Astrocyte (in vitro differentiated cells and primary cell): ENCODE results near the gene SIN3B. TPM values are rescaled to one million over a fixed set of nuclear protein-coding genes. Genes with fewer than 3 reads are reported as not detected.

Experiments used
- DNase-seq: peaks from one replicate; pipeline ENCODE4 v3.0.0-alpha.2; 2010; ENCODE audit warnings: low read depth
- FAIRE-seq: peaks from 2 replicates; lab custom pipeline; 2011; peaks lifted over from hg19 to GRCh38; lab: Jason Lieb, UNC
- H2AFZ ChIP-seq: 2 replicates; pipeline ENCODE4 v1.6.0; 2012; ENCODE audit warnings: low read depth, low read length, inconsistent platforms
- H3K27ac ChIP-seq: 2 replicates; pipeline ENCODE4 v1.5.1; 2011; ENCODE audit warnings: low read depth, low read length, inconsistent platforms
- H3K27me3 ChIP-seq: 2 replicates; pipeline ENCODE4 v1.6.0; 2011; ENCODE audit warnings: low read length, inconsistent platforms; ENCODE audit not compliant: insufficient read depth
- H3K36me3 ChIP-seq: 2 replicates; pipeline ENCODE4 v1.5.1; 2011; ENCODE audit warnings: low read length, inconsistent platforms; ENCODE audit not compliant: insufficient read depth
- H3K4me1 ChIP-seq: 2 replicates; pipeline ENCODE4 v1.5.1; 2011; ENCODE audit warnings: low read length, inconsistent platforms; ENCODE audit not compliant: insufficient read depth
- H3K4me2 ChIP-seq: 2 replicates; pipeline ENCODE4 v1.6.0; 2012; ENCODE audit warnings: low read length, inconsistent platforms
- H3K4me3 ChIP-seq: 2 replicates; pipeline ENCODE4 v1.5.1; 2011; ENCODE audit warnings: low read depth, mild to moderate bottlenecking, low read length, inconsistent platforms; ENCODE audit not compliant: insufficient read depth
- H3K79me2 ChIP-seq: 2 replicates; pipeline ENCODE4 v1.6.0; 2012; ENCODE audit warnings: mild to moderate bottlenecking, low read length, inconsistent platforms; ENCODE audit not compliant: insufficient read depth
- H3K9ac ChIP-seq: 2 replicates; pipeline ENCODE4 v1.6.0; 2012; ENCODE audit warnings: mild to moderate bottlenecking, low read length, inconsistent platforms
- H3K9me3 ChIP-seq: 2 replicates; pipeline ENCODE4 v1.5.1; 2012; ENCODE audit warnings: low read depth, mild to moderate bottlenecking, low read length, inconsistent platforms; ENCODE audit not compliant: insufficient read depth
- H4K20me1 ChIP-seq: 2 replicates; pipeline ENCODE4 v1.6.0; 2012; ENCODE audit warnings: low read length, inconsistent platforms; ENCODE audit not compliant: insufficient read depth
- H3K27ac Mint-ChIP-seq: one replicate; pipeline ENCODE4 v1.8.0; 2021; ENCODE audit warnings: mild to moderate bottlenecking, mixed read lengths; ENCODE audit not compliant: unreplicated experiment
- H3K27me3 Mint-ChIP-seq: one replicate; pipeline ENCODE4 v1.8.0; 2021; ENCODE audit warnings: low read depth, mixed read lengths; ENCODE audit not compliant: unreplicated experiment
- H3K36me3 Mint-ChIP-seq: one replicate; pipeline ENCODE4 v1.8.0; 2021; ENCODE audit warnings: low read depth, mixed read lengths; ENCODE audit not compliant: unreplicated experiment
- H3K4me1 Mint-ChIP-seq: one replicate; pipeline ENCODE4 v1.8.0; 2021; ENCODE audit warnings: low read depth, mixed read lengths; ENCODE audit not compliant: unreplicated experiment
- H3K4me3 Mint-ChIP-seq: one replicate; pipeline ENCODE4 v1.8.0; 2021; ENCODE audit warnings: mild to moderate bottlenecking, moderate library complexity, mixed read lengths; ENCODE audit not compliant: unreplicated experiment
- H3K9me3 Mint-ChIP-seq: one replicate; pipeline ENCODE4 v1.8.0; 2021; ENCODE audit warnings: mild to moderate bottlenecking, mixed read lengths; ENCODE audit not compliant: unreplicated experiment
- EZH2 ChIP-seq: IDR thresholded peaks from 2 replicates; pipeline ENCODE4 v1.6.1; 2012; ENCODE audit warnings: mild to moderate bottlenecking, low read length, inconsistent platforms; ENCODE audit not compliant: insufficient read depth
- total RNA-seq: library from RNA; stranded (reverse); gene quantifications from 2 replicates; pipeline ENCODE4 v1.2.1, GENCODE V29; 2021
- TF ChIP-seq, protein P1 (sequence below): IDR thresholded peaks from 2 replicates; pipeline ENCODE4 v1.5.1; 2011; ENCODE audit warnings: low read depth, mild to moderate bottlenecking, inconsistent platforms, low read length, moderate library complexity; ENCODE audit not compliant: insufficient read depth

The SIN3B gene
- total RNA-seq, 1 donor from 2014 or later = 86.1 TPM

DNA sequence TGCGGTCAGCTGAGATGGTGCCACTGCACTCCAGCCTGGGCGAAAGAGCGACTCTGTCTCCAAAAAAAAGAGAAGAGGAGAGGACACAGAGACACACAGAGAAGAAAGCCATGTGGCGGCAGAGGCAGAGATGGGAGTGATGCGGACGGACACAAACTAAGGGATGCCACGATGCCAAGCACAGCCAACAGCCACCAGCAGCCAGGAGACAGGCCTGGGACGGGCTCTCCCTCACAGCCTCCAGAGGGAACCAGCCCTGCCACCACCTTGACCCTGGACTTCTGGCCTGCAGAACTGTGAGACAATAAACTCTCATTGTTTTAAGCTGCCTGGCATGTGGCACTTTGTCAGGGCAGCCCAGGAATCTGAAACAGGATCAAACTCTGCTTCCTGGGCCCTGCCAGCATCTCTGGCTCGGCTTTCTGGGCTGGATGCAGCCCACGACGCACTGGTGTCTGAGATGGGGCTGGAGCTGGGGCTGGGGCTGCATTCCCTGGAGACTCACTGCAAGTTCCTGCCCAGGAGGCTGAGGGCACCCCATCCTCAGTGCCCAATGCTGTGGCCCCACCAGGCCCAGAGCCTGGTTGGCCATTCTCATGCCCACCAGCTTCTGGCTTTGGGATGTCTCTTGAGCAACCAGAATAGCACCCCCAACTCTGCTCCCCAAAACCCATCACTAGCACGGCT is 62.6 kb downstream of the SIN3B start:
- Histone ChIP-seq H3K4me2 (no peak overlapping the region), H4K20me1 (no peaks in the 10 kb centered on the region), H3K4me1 (peaks cover 2% of the 10 kb centered on the region), H3K27me3 (peaks cover 5% of the 10 kb centered on the region), H2AFZ (no peak overlapping the region), H3K4me3 (no peak overlapping the region), H3K79me2 (no peaks in the 10 kb centered on the region), H3K27ac (no peak overlapping the region), H3K9ac (no peak overlapping the region), H3K36me3 (no peaks in the 10 kb centered on the region), H3K9me3 (no peaks in the 10 kb centered on the region)
- H3K9me3 Mint-ChIP-seq = no peaks in the 10 kb centered on the region
- FAIRE-seq (no peak), DNase-seq (no peak)
- no peak overlapping the region for H3K4me3 Mint-ChIP-seq
- H3K36me3 Mint-ChIP-seq = no peaks in the 10 kb centered on the region
- H3K27ac Mint-ChIP-seq = no peak overlapping the region
- no peaks in the 10 kb centered on the region for H3K4me1 Mint-ChIP-seq
- no peak for TF ChIP-seq EZH2
- TF ChIP-seq, protein P1, sequence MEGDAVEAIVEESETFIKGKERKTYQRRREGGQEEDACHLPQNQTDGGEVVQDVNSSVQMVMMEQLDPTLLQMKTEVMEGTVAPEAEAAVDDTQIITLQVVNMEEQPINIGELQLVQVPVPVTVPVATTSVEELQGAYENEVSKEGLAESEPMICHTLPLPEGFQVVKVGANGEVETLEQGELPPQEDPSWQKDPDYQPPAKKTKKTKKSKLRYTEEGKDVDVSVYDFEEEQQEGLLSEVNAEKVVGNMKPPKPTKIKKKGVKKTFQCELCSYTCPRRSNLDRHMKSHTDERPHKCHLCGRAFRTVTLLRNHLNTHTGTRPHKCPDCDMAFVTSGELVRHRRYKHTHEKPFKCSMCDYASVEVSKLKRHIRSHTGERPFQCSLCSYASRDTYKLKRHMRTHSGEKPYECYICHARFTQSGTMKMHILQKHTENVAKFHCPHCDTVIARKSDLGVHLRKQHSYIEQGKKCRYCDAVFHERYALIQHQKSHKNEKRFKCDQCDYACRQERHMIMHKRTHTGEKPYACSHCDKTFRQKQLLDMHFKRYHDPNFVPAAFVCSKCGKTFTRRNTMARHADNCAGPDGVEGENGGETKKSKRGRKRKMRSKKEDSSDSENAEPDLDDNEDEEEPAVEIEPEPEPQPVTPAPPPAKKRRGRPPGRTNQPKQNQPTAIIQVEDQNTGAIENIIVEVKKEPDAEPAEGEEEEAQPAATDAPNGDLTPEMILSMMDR = no peak
- H3K27me3 Mint-ChIP-seq = peaks cover 30% of the 10 kb centered on the region

DNA sequence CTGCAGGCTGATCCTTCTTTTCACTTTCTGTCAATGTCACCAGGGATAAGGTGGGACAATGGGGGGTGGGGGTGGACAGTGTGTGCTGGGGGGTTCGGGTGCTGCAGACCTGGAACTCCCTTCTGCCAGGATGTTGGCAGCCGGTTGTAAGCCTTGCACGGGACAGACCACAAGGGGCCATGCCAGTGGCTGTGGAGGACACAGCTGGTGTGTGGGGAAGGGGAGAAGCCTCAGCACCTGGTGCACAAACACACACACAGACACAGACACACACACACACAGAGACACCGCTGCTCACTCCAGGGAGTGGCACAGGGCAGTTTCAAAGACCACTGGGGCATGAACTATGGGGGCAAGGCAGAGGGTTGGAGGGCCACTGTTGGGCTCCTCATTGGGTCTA is 63.2 kb downstream of the SIN3B start:
- Histone ChIP-seq H3K4me2 (no peak overlapping the region), H3K9me3 (no peaks in the 10 kb centered on the region), H4K20me1 (no peaks in the 10 kb centered on the region), H2AFZ (no peak overlapping the region), H3K27me3 (peaks cover 5% of the 10 kb centered on the region), H3K79me2 (no peaks in the 10 kb centered on the region), H3K4me3 (no peak overlapping the region), H3K9ac (no peak overlapping the region), H3K36me3 (no peaks in the 10 kb centered on the region), H3K27ac (no peak overlapping the region), H3K4me1 (peaks cover 2% of the 10 kb centered on the region)
- no peak for FAIRE-seq
- H3K9me3 Mint-ChIP-seq = no peaks in the 10 kb centered on the region
- TF ChIP-seq, protein P1 = no peak
- no peak for TF ChIP-seq EZH2
- no peak for DNase-seq
- H3K4me3 Mint-ChIP-seq = no peak overlapping the region
- no peaks in the 10 kb centered on the region for H3K4me1 Mint-ChIP-seq
- H3K36me3 Mint-ChIP-seq = no peaks in the 10 kb centered on the region
- peaks cover 30% of the 10 kb centered on the region for H3K27me3 Mint-ChIP-seq
- no peak overlapping the region for H3K27ac Mint-ChIP-seq
